Activated CD8-positive, alpha-beta T cell treated with anti-CD3 and anti-CD28 coated beads for 36 hours (primary cell): ENCODE results near the gene MIDN. TPM values are rescaled to one million over a fixed set of nuclear protein-coding genes. Genes with fewer than 3 reads are reported as not detected.
A peak's percentile ranks its signal among the peaks of the same experiment; 100 is the strongest.

Experiments
- ATAC-seq: fragments of 200-7000 bp; cut with Tn5 transposase; one replicate; pipeline ENCODE4 v1.10.0; 2021; ENCODE audit warnings: mild to moderate bottlenecking, moderate library complexity
- CTCF ChIA-PET: fragments of 350-600 bp; sonication (Branson Sonifier 250); formaldehyde crosslinking; loops from one replicate; lab custom pipeline; 2021; ENCODE audit warnings: antibody characterized with exemption; lab: Charles Lee
- POLR2A ChIA-PET: fragments of 350-600 bp; sonication (Branson Sonifier 250); formaldehyde crosslinking; loops from one replicate; lab custom pipeline; 2021; ENCODE audit warnings: antibody characterized with exemption; lab: Charles Lee
- DNase-seq: peaks from one replicate; pipeline ENCODE4 v3.0.0-alpha.2; 2020
- H3K27ac Mint-ChIP-seq: one replicate; pipeline ENCODE4 v1.8.0; 2021; ENCODE audit warnings: mild to moderate bottlenecking, mixed read lengths
- H3K27me3 Mint-ChIP-seq: one replicate; pipeline ENCODE4 v1.8.0; 2021; ENCODE audit warnings: mixed read lengths
- H3K36me3 Mint-ChIP-seq: one replicate; pipeline ENCODE4 v1.8.0; 2021; ENCODE audit warnings: low read depth, mixed read lengths
- H3K4me1 Mint-ChIP-seq: one replicate; pipeline ENCODE4 v1.8.0; 2021; ENCODE audit warnings: low read depth, mixed read lengths
- H3K4me3 Mint-ChIP-seq: one replicate; pipeline ENCODE4 v1.8.0; 2021; ENCODE audit warnings: mild to moderate bottlenecking, moderate library complexity, mixed read lengths
- H3K9me3 Mint-ChIP-seq: one replicate; pipeline ENCODE4 v1.8.0; 2021; ENCODE audit warnings: mixed read lengths
- CTCF ChIP-seq: fragments of 200-600 bp; IDR thresholded peaks from one replicate; pipeline ENCODE4 v1.8.0; 2022; ENCODE audit warnings: antibody characterized with exemption, mild to moderate bottlenecking
- intact Hi-C: fragments of 100-400 bp; cut with micrococcal nuclease; formaldehyde crosslinking; loops from one replicate; pipeline ENCODE4 v1.10.0; 2022
- total RNA-seq, 2 experiments: library from RNA; stranded (reverse); gene quantifications; one replicate each; pipeline ENCODE4 v1.2.3, GENCODE V29; 2021

Gene MIDN
- total RNA-seq, 2 experiments from 2014 or later: 41.1 to 43.9 TPM

GRCh38 chr19:1229924-1230782 lies 18.2 kb upstream of the MIDN start:
- H3K4me1 Mint-ChIP-seq: no peaks in the 10 kb centered on the region
- H3K27me3 Mint-ChIP-seq: no peaks in the 10 kb centered on the region
- H3K27ac Mint-ChIP-seq: no peak overlapping the region
- no peak for TF ChIP-seq CTCF
- ChIA-PET POLR2A (interaction anchor here (0.8 kb wide), 1 partner anchor 15 kb away, joined by 3 read pairs; no protein-coding TSS in a partner anchor), CTCF (no interaction called here)
- no peak overlapping the region for H3K4me3 Mint-ChIP-seq
- intact Hi-C loops: no loop called here
- H3K9me3 Mint-ChIP-seq: no peaks in the 10 kb centered on the region
- peaks cover 2% of the 10 kb centered on the region for H3K36me3 Mint-ChIP-seq
- DNase-seq (no peak), ATAC-seq (no peak)

DNA sequence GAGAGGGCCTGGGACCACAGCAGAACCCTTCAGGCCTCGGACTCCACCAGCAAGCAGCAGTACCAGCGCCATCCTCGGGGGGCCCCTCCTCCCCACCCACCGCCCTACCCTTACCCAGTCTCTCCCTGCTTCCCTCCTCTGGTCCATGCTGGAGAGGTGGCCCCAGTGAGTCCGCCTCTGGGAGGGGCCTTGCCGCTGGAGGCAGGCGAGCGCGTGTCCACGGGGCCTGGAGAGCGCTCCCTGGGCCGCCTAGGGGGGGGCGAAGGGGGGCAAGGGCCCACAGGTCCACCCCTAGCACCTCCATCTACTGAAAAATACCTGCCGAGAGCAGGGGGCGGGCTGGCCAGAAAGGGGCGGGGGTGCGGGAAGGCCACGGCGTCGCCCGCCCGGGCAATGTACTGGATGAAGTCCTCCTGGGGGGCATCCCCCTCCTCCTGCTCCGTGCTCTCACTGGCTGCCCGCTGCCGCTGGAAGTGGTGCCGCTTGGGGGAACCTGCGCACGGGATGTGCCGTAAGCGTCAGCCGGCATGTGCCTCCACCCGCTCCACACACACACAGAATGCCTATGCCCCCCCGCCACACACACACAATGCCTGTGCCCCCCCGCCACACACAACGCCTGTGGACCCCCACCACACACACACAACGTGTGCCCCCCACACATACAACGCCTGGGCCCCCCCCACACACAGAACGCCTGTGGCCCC lies 17.4 kb upstream of the MIDN start:
- H3K27ac Mint-ChIP-seq: no peak overlapping the region
- ChIA-PET POLR2A (no interaction called here), CTCF (no interaction called here)
- H3K4me3 Mint-ChIP-seq: no peak overlapping the region
- H3K36me3 Mint-ChIP-seq: peaks cover 2% of the 10 kb centered on the region
- intact Hi-C loops: no loop called here
- no peak for TF ChIP-seq CTCF
- no peaks in the 10 kb centered on the region for H3K27me3 Mint-ChIP-seq
- H3K9me3 Mint-ChIP-seq: no peaks in the 10 kb centered on the region
- ATAC-seq: peak; percentile 21
- H3K4me1 Mint-ChIP-seq: no peaks in the 10 kb centered on the region
- DNase-seq: no peak

- no peak for TF ChIP-seq CTCF
- Mint-ChIP-seq H3K4me3 (no peak overlapping the region), H3K9me3 (no peaks in the 10 kb centered on the region), H3K4me1 (no peaks in the 10 kb centered on the region), H3K27me3 (no peaks in the 10 kb centered on the region), H3K27ac (no peak overlapping the region), H3K36me3 (peaks cover 2% of the 10 kb centered on the region)
- POLR2A ChIA-PET: interaction anchor here (1.0 kb wide), 1 partner anchor 13 kb away, joined by 3 read pairs; no protein-coding TSS in a partner anchor
- no peak for DNase-seq
- intact Hi-C loops: no loop called here
- CTCF ChIA-PET: interaction anchor here (0.9 to 1.2 kb wide), 3 partner anchors 9 to 118 kb away, joined by 3 to 7 read pairs (median 3); no protein-coding TSS in a partner anchor
- ATAC-seq: no peak
Measured at GRCh38 chr19:1231729-1232637, 16.4 kb upstream of the MIDN start.

DNA sequence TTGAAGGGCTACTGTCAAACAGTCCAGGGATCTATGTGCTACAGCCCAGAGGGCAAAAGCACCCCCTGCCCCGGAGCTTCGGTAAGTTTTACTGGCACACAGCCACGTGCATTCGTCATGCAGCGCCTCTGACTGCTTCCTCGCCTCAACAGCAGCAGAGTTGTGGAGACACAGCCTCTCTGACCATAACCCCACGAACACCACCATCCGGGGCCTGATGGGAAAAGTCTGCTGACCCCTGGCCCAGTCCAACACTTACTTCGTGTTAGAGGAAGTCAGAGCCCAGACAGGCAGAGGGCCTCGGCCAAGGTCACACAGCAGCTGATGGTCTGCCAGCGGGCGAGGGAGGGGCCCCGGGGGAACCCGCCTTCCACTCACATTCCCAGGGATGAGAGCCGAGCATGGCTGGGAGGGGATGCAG lies 15.7 kb upstream of the MIDN start:
- no peaks in the 10 kb centered on the region for H3K27me3 Mint-ChIP-seq
- ATAC-seq (no peak), DNase-seq (no peak)
- no peaks in the 10 kb centered on the region for H3K9me3 Mint-ChIP-seq
- no peak overlapping the region for H3K4me3 Mint-ChIP-seq
- peaks cover 2% of the 10 kb centered on the region for H3K36me3 Mint-ChIP-seq
- intact Hi-C loops: no loop called here
- CTCF ChIA-PET: interaction anchor here (1.0 to 1.2 kb wide), 2 partner anchors 20 to 119 kb away, joined by 3 to 7 read pairs; no protein-coding TSS in a partner anchor
- H3K27ac Mint-ChIP-seq: no peak overlapping the region
- POLR2A ChIA-PET: interaction anchor here (1.0 kb wide), 1 partner anchor 12 kb away, joined by 3 read pairs; no protein-coding TSS in a partner anchor
- no peaks in the 10 kb centered on the region for H3K4me1 Mint-ChIP-seq
- TF ChIP-seq CTCF: no peak
